IMR-90 (cell line): ENCODE measurements around the gene ADCYAP1. TPM values are rescaled to one million over a fixed set of nuclear protein-coding genes. Genes with fewer than 3 reads are reported as not detected.

Experiments
- ATAC-seq: fragments of 200-7000 bp; cut with Tn5 transposase; 2 replicates; pipeline ENCODE4 v1.9.1; 2020; ENCODE audit warnings: low read depth, mild to moderate bottlenecking, moderate library complexity
- Bru-seq: library from RNA; stranded (reverse); fragments of 400-500 nt; gene quantifications from one replicate; lab custom pipeline; 2021; lab: Mats Ljungman, UMichigan
- BruChase-seq, 2 experiments: library from RNA; stranded (reverse); fragments of 400-500 nt; gene quantifications; one replicate each; lab custom pipeline; 2021; lab: Mats Ljungman, UMichigan
- BruUV-seq: library from RNA; stranded (reverse); fragments of 400-500 nt; replicated peaks from 2 replicates; lab custom pipeline; 2021; lab: Mats Ljungman, UMichigan
- CTCF ChIA-PET: fragments of 300-600 bp; formaldehyde crosslinking; extraction: SDS; loops from one replicate; lab custom pipeline; 2021; ENCODE audit warnings: antibody characterized with exemption; lab: Yijun Ruan, JAX
- POLR2A ChIA-PET: fragments of 300-600 bp; sonication (Branson Sonifier 250); formaldehyde crosslinking; loops from one replicate; lab custom pipeline; 2022; ENCODE audit warnings: antibody characterized with exemption; ENCODE audit not compliant: unreplicated experiment; lab: Charles Lee
- DNase-seq: peaks from one replicate; pipeline ENCODE4 v3.0.0; 2013
- H2AFZ ChIP-seq: replicated peaks from 2 replicates; pipeline ENCODE3; 2013; ENCODE audit warnings: low read length, mild to moderate bottlenecking; ENCODE audit not compliant: poor library complexity
- H2AK5ac ChIP-seq: 2 replicates; pipeline ENCODE4 v1.6.1; 2013; ENCODE audit warnings: low read depth, low read length, inconsistent platforms
- H2AK9ac ChIP-seq: replicated peaks from 2 replicates; pipeline ENCODE3; 2013; ENCODE audit warnings: mild to moderate bottlenecking, low read depth, low read length, moderate library complexity; ENCODE audit not compliant: poor library complexity
- H2BK120ac ChIP-seq: 2 replicates; pipeline ENCODE4 v1.6.1; 2013; ENCODE audit warnings: low read depth, low read length, inconsistent platforms
- H2BK15ac ChIP-seq: 3 replicates; pipeline ENCODE4 v1.6.1; 2013; ENCODE audit warnings: low read depth, low read length, inconsistent platforms
- H2BK20ac ChIP-seq: 2 replicates; pipeline ENCODE4 v1.6.1; 2013; ENCODE audit warnings: low read depth, mild to moderate bottlenecking, inconsistent platforms, low read length, moderate library complexity
- H2BK5ac ChIP-seq: 2 replicates; pipeline ENCODE4 v1.6.1; 2013; ENCODE audit warnings: mild to moderate bottlenecking, low read depth, low read length, inconsistent platforms; ENCODE audit not compliant: poor library complexity, severe bottlenecking
- H3K14ac ChIP-seq: replicated peaks from 2 replicates; pipeline ENCODE4 v1.6.1; 2013; ENCODE audit warnings: low read depth, low read length, inconsistent platforms
- H3K18ac ChIP-seq: 2 replicates; pipeline ENCODE4 v1.6.1; 2013; ENCODE audit warnings: low read depth, low read length, control low read depth
- H3K23ac ChIP-seq: 2 replicates; pipeline ENCODE4 v1.6.1; 2013; ENCODE audit warnings: low read depth, low read length, inconsistent platforms
- H3K27ac ChIP-seq: 2 replicates; pipeline ENCODE4 v1.5.1; 2013; ENCODE audit warnings: mild to moderate bottlenecking, control low read depth, low read length; ENCODE audit not compliant: insufficient read depth
- H3K27me3 ChIP-seq: 2 replicates; pipeline ENCODE4 v1.6.1; 2013; ENCODE audit warnings: low read length; ENCODE audit not compliant: control insufficient read depth, insufficient read depth
- H3K36me3 ChIP-seq: 2 replicates; pipeline ENCODE4 v1.6.1; 2013; ENCODE audit warnings: low read length, mixed read lengths; ENCODE audit not compliant: control insufficient read depth, insufficient read depth
- H3K4ac ChIP-seq: 2 replicates; pipeline ENCODE4 v1.6.1; 2013; ENCODE audit warnings: low read depth, low read length, inconsistent platforms
- H3K4me1 ChIP-seq: 2 replicates; pipeline ENCODE4 v1.6.1; 2013; ENCODE audit warnings: low read length, mixed read lengths; ENCODE audit not compliant: control insufficient read depth, insufficient read depth
- H3K4me2 ChIP-seq: 2 replicates; pipeline ENCODE4 v1.6.1; 2013; ENCODE audit warnings: low read depth, mild to moderate bottlenecking, control low read depth, low read length, moderate library complexity
- H3K4me3 ChIP-seq: 2 replicates; pipeline ENCODE4 v1.5.1; 2013; ENCODE audit warnings: low read depth, mild to moderate bottlenecking, control low read depth, low read length, moderate library complexity; ENCODE audit not compliant: insufficient read depth
- H3K56ac ChIP-seq: 2 replicates; pipeline ENCODE4 v1.6.1; 2013; ENCODE audit warnings: low read length, inconsistent platforms; ENCODE audit not compliant: insufficient read depth; ENCODE audit errors: extremely low read depth
- H3K79me1 ChIP-seq, 2 experiments: 2 replicates each; pipeline ENCODE4 v1.6.1; 2013; ENCODE audit warnings: low read length in 2 of 2, inconsistent platforms in 1 of 2, low read depth in 1 of 2
- H3K9ac ChIP-seq: 2 replicates; pipeline ENCODE4 v1.6.1; 2013; ENCODE audit warnings: low read depth, low read length, control low read depth
- H3K9me1 ChIP-seq: 2 replicates; pipeline ENCODE4 v1.6.1; 2013; ENCODE audit warnings: low read length, inconsistent platforms; ENCODE audit not compliant: insufficient read depth
- H3K9me3 ChIP-seq: 2 replicates; pipeline ENCODE4 v1.6.1; 2013; ENCODE audit warnings: low read length; ENCODE audit not compliant: control insufficient read depth, insufficient read depth
- H4K20me1 ChIP-seq: 2 replicates; pipeline ENCODE4 v1.6.1; 2013; ENCODE audit warnings: low read length, inconsistent platforms; ENCODE audit not compliant: insufficient read depth
- H4K5ac ChIP-seq: 2 replicates; pipeline ENCODE4 v1.6.1; 2013; ENCODE audit warnings: mild to moderate bottlenecking, low read depth, low read length, control low read depth
- H4K8ac ChIP-seq, 2 experiments: 2 replicates each; pipeline ENCODE4 v1.6.1; 2013; ENCODE audit warnings: low read depth in 2 of 2, low read length in 2 of 2, control low read depth in 1 of 2, inconsistent platforms in 1 of 2
- H4K91ac ChIP-seq: 2 replicates; pipeline ENCODE4 v1.6.1; 2013; ENCODE audit warnings: low read depth, low read length, inconsistent platforms; ENCODE audit not compliant: insufficient read depth
- MAZ ChIP-seq: IDR thresholded peaks from 2 replicates; pipeline ENCODE4 v1.6.1; 2012; ENCODE audit warnings: low read depth, mild to moderate bottlenecking, low read length, improper control_type of control experiment, moderate library complexity, borderline replicate concordance
- MXI1 ChIP-seq: IDR thresholded peaks from 2 replicates; pipeline ENCODE4 v1.6.1; 2012; ENCODE audit warnings: low read depth, mild to moderate bottlenecking, low read length, moderate library complexity, borderline replicate concordance
- RAD21 ChIP-seq: IDR thresholded peaks from 2 replicates; pipeline ENCODE4 v1.6.1; 2012; ENCODE audit warnings: low read length, improper control_type of control experiment
- USF2 ChIP-seq: fragments of 150-350 bp; IDR thresholded peaks from 2 replicates; pipeline ENCODE4 v1.6.1; 2017; ENCODE audit warnings: mild to moderate bottlenecking, antibody characterized with exemption, low read length, low read depth
- WGBS, 2 experiments: methylation state at CpG; one replicate each; pipeline versions ENCODE4 v1.1.5 to v1.1.7; 2013; ENCODE audit warnings: missing lambda C conversion rate in 2 of 2; ENCODE audit not compliant: insufficient read length in 1 of 2; ENCODE audit errors: extremely low coverage in 2 of 2; 5-methylcytosine and 5-hydroxymethylcytosine counted together
- dilution Hi-C: fragments of 300-500 bp; cut with HindIII; formaldehyde crosslinking; loops from one replicate; pipeline ENCODE4 v1.14.3; 2018; ENCODE audit warnings: low sequenced_read_pairs; ENCODE audit not compliant: unreplicated experiment
- in situ Hi-C: fragments of 300-500 bp; cut with MboI; formaldehyde crosslinking; loops from 3 replicates; pipeline ENCODE4 v1.14.3; 2019; ENCODE audit warnings: low sequenced_read_pairs, inconsistent platforms, mixed read lengths
- intact Hi-C: fragments of 100-400 bp; cut with micrococcal nuclease; formaldehyde crosslinking; loops from 2 replicates; pipeline ENCODE4 v1.10.0; 2022
- long read RNA-seq: library from polyadenylated mRNA; unstranded; transcript quantifications from one replicate; pipeline ENCODE4 v2.0.0, GENCODE V29; 2021; ENCODE audit not compliant: unreplicated experiment
- polyA plus RNA-seq, 3 experiments: library from polyadenylated mRNA; depleted of rRNA; stranded (reverse); fragments of >200 nt; gene quantifications; 2 replicates each; pipeline ENCODE4 v1.2.3, GENCODE V29; 2012; ENCODE audit warnings: low replicate concordance in 1 of 3
- total RNA-seq: library from RNA; depleted of rRNA; stranded (reverse); fragments of >200 nt; gene quantifications from 2 replicates; pipeline ENCODE4 v1.2.3, GENCODE V29; 2012; rRNA removed

The ADCYAP1 gene
- not detected in 2 replicates for total RNA-seq
- not detected in 2 replicates for polyA plus RNA-seq (2012; rRNA removed)
- polyA plus RNA-seq (2012; cell fraction: cytosol; rRNA removed), result not detected in 2 replicates
- not detected in 2 replicates for polyA plus RNA-seq (2012; cell fraction: nucleus; rRNA removed; ENCODE audit: low replicate concordance)
- Bru-seq, nascent RNA, result not detected
- not detected for BruChase-seq, experiment 1, labeled RNA remaining after a 6-hour chase
- BruChase-seq, experiment 2, labeled RNA remaining after a 2-hour chase, result not detected
- long read RNA-seq, result 0 reads

- intact Hi-C loops, result no loop called here
- CTCF ChIA-PET, result no interaction called here
These were observed at the start of gene ADCYAP1 for GRCh38 chr18:904218-905090. Gene ADCYAP1, plus strand, starts transcription at chr18:904871. Its CDS starts 516 bp downstream, at chr18:905387.

More at GRCh38 chr18:904218-905090, at the start of gene ADCYAP1:
- no peaks in the 10 kb centered on the region for H3K79me1 ChIP-seq
- no peak within 1 kb of the TSS for H4K5ac ChIP-seq
- H3K56ac ChIP-seq, result no peak within 1 kb of the TSS
- peaks cover 57% of the 10 kb centered on the region for H3K27me3 ChIP-seq
- no peak within 1 kb of the TSS for H2BK15ac ChIP-seq
- no peak within 1 kb of the TSS for H4K91ac ChIP-seq
- dilution Hi-C loops (no loop called here), in situ Hi-C loops (no loop called here)
- H3K4me2 ChIP-seq, result no peak within 1 kb of the TSS
- no peak within 1 kb of the TSS for H3K27ac ChIP-seq
- ATAC-seq (no peak), DNase-seq (no peak)
- TF ChIP-seq MXI1 (no peak), USF2 (no peak), RAD21 (no peak), MAZ (no peak)
- H2AK9ac ChIP-seq, result no peak within 1 kb of the TSS
- H3K4me3 ChIP-seq, result no peak within 1 kb of the TSS
- POLR2A ChIA-PET, result no interaction called here
- no peak within 1 kb of the TSS for H3K9ac ChIP-seq
- H2BK120ac ChIP-seq, result no peak within 1 kb of the TSS
- H3K23ac ChIP-seq, result no peak within 1 kb of the TSS
- no peaks in the 10 kb centered on the region for H3K9me1 ChIP-seq
- 17% methylated on average over 13 of the region's 51 CpGs; no CpG with 5 or more reads in 1 of the 2 experiments for WGBS, 2 experiments
- H2BK20ac ChIP-seq, result no peak within 1 kb of the TSS
- H3K4me1 ChIP-seq, result no peaks in the 10 kb centered on the region; the same call in 1 of the 2 replicates
- H4K20me1 ChIP-seq, result no peaks in the 10 kb centered on the region
- no TSS peak for BruUV-seq
- H3K36me3 ChIP-seq, result no peaks in the 10 kb centered on the region
- no peak within 1 kb of the TSS for H2AFZ ChIP-seq
- H2AK5ac ChIP-seq, result no peak within 1 kb of the TSS
- H3K14ac ChIP-seq, result no peak within 1 kb of the TSS
- no peak within 1 kb of the TSS for H3K18ac ChIP-seq
- no peak within 1 kb of the TSS for H2BK5ac ChIP-seq
- H3K4ac ChIP-seq, result no peak within 1 kb of the TSS
- H3K9me3 ChIP-seq, result peaks cover 2% of the 10 kb centered on the region
- H4K8ac ChIP-seq, result no peak within 1 kb of the TSS
